ENCODE results near the gene KANSL1.
"Not testable (repeated sequence)": the region's sequence is repeated elsewhere in the genome, so short reads cannot be mapped to it uniquely, and the experiment has no call there.

Gene KANSL1

GRCh38 chr17:46136820-46137219, 56.4 kb downstream of the KANSL1 start:
- no peak for DNase-seq

GRCh38 chr17:46135879-46136563, 57.2 kb downstream of the KANSL1 start:
- DNase-seq = no peak

GRCh38 chr17:46135126-46135812, 58.0 kb downstream of the KANSL1 start:
- DNase-seq = no peak

- no peak for DNase-seq
These were observed 63.9 kb downstream of the KANSL1 start for GRCh38 chr17:46129302-46129701.

GRCh38 chr17:46128453-46128852, 64.8 kb downstream of the KANSL1 start:
- DNase-seq = no peak

- DNase-seq = no peak
These were observed 65.7 kb downstream of the KANSL1 start for GRCh38 chr17:46127524-46127923.

- DNase-seq = no peak
These were observed 66.4 kb downstream of the KANSL1 start for GRCh38 chr17:46126840-46127239.

GRCh38 chr17:46125831-46126230, 67.4 kb downstream of the KANSL1 start:
- no peak for DNase-seq

- DNase-seq = no peak
These were observed 68.3 kb downstream of the KANSL1 start for GRCh38 chr17:46124695-46125592.

GRCh38 chr17:46123607-46124006, 69.6 kb downstream of the KANSL1 start:
- DNase-seq = no peak

GRCh38 chr17:46122486-46122871, 70.8 kb downstream of the KANSL1 start:
- DNase-seq = no peak

GRCh38 chr17:46121841-46122485, 71.3 kb downstream of the KANSL1 start:
- no peak for DNase-seq

GRCh38 chr17:46121165-46121764, 72.0 kb downstream of the KANSL1 start:
- no peak for DNase-seq

- DNase-seq = no peak
These were observed 72.7 kb downstream of the KANSL1 start for GRCh38 chr17:46120537-46120936.

GRCh38 chr17:46120078-46120477, 73.2 kb downstream of the KANSL1 start:
- DNase-seq = no peak

GRCh38 chr17:46118964-46119363, 74.3 kb downstream of the KANSL1 start:
- DNase-seq = no peak

- no peak for DNase-seq
These were observed 75.2 kb downstream of the KANSL1 start for GRCh38 chr17:46117850-46118696.

GRCh38 chr17:46117117-46117516, 76.1 kb downstream of the KANSL1 start:
- no peak for DNase-seq

- no peak for DNase-seq
These were observed 77.5 kb downstream of the KANSL1 start for GRCh38 chr17:46115699-46116098.

- DNase-seq = not testable (repeated sequence)
These were observed 82.0 kb downstream of the KANSL1 start for GRCh38 chr17:46111236-46111635.

- no peak for DNase-seq
These were observed 83.0 kb downstream of the KANSL1 start for GRCh38 chr17:46110219-46110618.

All from activated naive CD4-positive, alpha-beta T cell treated with Interleukin-2 at 50 U/mL for 16 hours (primary cell).